ENCODE data around the gene CENPF.

The CENPF gene

GRCh38 chr1:214708321-214708955 is 105.4 kb downstream of the CENPF start:
- no peak for DNase-seq (ENCODE audit: low read depth)

- no peak for DNase-seq (ENCODE audit: low read depth)
Observed at GRCh38 chr1:214709241-214709640, 106.2 kb downstream of the CENPF start.

GRCh38 chr1:214712737-214713136 is 109.7 kb downstream of the CENPF start:
- no peak for DNase-seq (ENCODE audit: low read depth)
